ENCODE results near the gene DBET.
"Not testable (repeated sequence)": the region's sequence is repeated elsewhere in the genome, so short reads cannot be mapped to it uniquely, and the experiment has no call there.

Gene DBET

GRCh38 chr4:190049378-190050239 lies 14.7 kb upstream of the DBET start:
- not testable (repeated sequence) for DNase-seq (ENCODE audit: low spot score)

GRCh38 chr4:190058997-190059396 lies 5.3 kb upstream of the DBET start:
- DNase-seq (ENCODE audit: low spot score) = not testable (repeated sequence)

GRCh38 chr4:190064805-190065204 lies 503 bp downstream of the DBET start:
- not testable (repeated sequence) for DNase-seq (ENCODE audit: low spot score)

GRCh38 chr4:190068351-190068750 lies 4.0 kb downstream of the DBET start:
- not testable (repeated sequence) for DNase-seq (ENCODE audit: low spot score)

- not testable (repeated sequence) for DNase-seq (ENCODE audit: low spot score)
Measured at GRCh38 chr4:190093052-190093451, 28.8 kb downstream of the DBET start.

GRCh38 chr4:190094031-190094430 lies 29.7 kb downstream of the DBET start:
- not testable (repeated sequence) for DNase-seq (ENCODE audit: low spot score)

- not testable (repeated sequence) for DNase-seq (ENCODE audit: low spot score)
Measured at GRCh38 chr4:190095335-190095734, 31.0 kb downstream of the DBET start.

- DNase-seq (ENCODE audit: low spot score) = not testable (repeated sequence)
Measured at GRCh38 chr4:190099605-190100004, 35.3 kb downstream of the DBET start.

- not testable (repeated sequence) for DNase-seq (ENCODE audit: low spot score)
Measured at GRCh38 chr4:190101525-190101924, 37.2 kb downstream of the DBET start.

GRCh38 chr4:190106191-190106590 lies 41.9 kb downstream of the DBET start:
- DNase-seq (ENCODE audit: low spot score) = not testable (repeated sequence)

GRCh38 chr4:190106611-190107480 lies 42.5 kb downstream of the DBET start:
- DNase-seq (ENCODE audit: low spot score) = not testable (repeated sequence)

GRCh38 chr4:190107766-190108485 lies 43.6 kb downstream of the DBET start:
- DNase-seq (ENCODE audit: low spot score) = not testable (repeated sequence)

- not testable (repeated sequence) for DNase-seq (ENCODE audit: low spot score)
Measured at GRCh38 chr4:190108756-190109155, 44.5 kb downstream of the DBET start.

- DNase-seq (ENCODE audit: low spot score) = not testable (repeated sequence)
Measured at GRCh38 chr4:190109390-190110011, 45.2 kb downstream of the DBET start.

GRCh38 chr4:190110033-190110432 lies 45.7 kb downstream of the DBET start:
- not testable (repeated sequence) for DNase-seq (ENCODE audit: low spot score)

GRCh38 chr4:190110570-190111295 lies 46.4 kb downstream of the DBET start:
- DNase-seq (ENCODE audit: low spot score) = not testable (repeated sequence)

- DNase-seq (ENCODE audit: low spot score) = not testable (repeated sequence)
Measured at GRCh38 chr4:190112879-190113278, 48.6 kb downstream of the DBET start.

GRCh38 chr4:190114991-190115390 lies 50.7 kb downstream of the DBET start:
- not testable (repeated sequence) for DNase-seq (ENCODE audit: low spot score)

Data from activated CD4-positive, alpha-beta T cell treated with anti-CD3 and anti-CD28 coated beads, Interleukin-2, Interleukin-4, amounts not matched to agents 100 ng/mL and 50 ng/mL, durations not matched to agents 16 hours and 8 hours (primary cell).